Measurements from ENCODE around the gene ENPP1. TPM values are rescaled to one million over a fixed set of nuclear protein-coding genes. Genes with fewer than 3 reads are reported as not detected.

ENPP1 gene
- total and polyA plus RNA-seq, 9 of the 15 experiments (the other 6 are each of a cell fraction or from before 2014, with no cell fraction given): 0.03 to 0.56 (median 0.14) TPM

- no peak for TF ChIP-seq ZNF518B (CRISPR knock-in tag; IDR thresholded peaks at IDR 0.05)
- 0 out of 2 replicates have a peak, but pooled peaks have one; percentile 31 for TF ChIP-seq TRIM28 (IDR thresholded peaks at IDR 0.05)
- peak; percentile 94 for TF ChIP-seq CBX5 (IDR thresholded peaks at IDR 0.05; ENCODE audit: borderline replicate concordance, low read depth)
- no peak for TF ChIP-seq POLR2G (IDR thresholded peaks at IDR 0.05; ENCODE audit: low read depth, low read length)
- TF ChIP-seq FOXJ2 (tag; IDR thresholded peaks at IDR 0.05): no peak
- no peak for TF ChIP-seq TGIF2 (CRISPR knock-in tag; IDR thresholded peaks at IDR 0.05)
- TF ChIP-seq SRSF3 (IDR thresholded peaks at IDR 0.05; ENCODE audit: insufficient read depth, low read length): no peak
- no peak for TF ChIP-seq CBFA2T3 (IDR thresholded peaks at IDR 0.05)
- no peak for TF ChIP-seq DACH1 (IDR thresholded peaks at IDR 0.05; ENCODE audit: partially characterized antibody)
- no peak for TF ChIP-seq SMAD3 (CRISPR knock-in tag; conservative IDR thresholded peaks at IDR 0.05)
- peak; percentile 36 to 63 for TF ChIP-seq RAD21 (CRISPR knock-in tag; conservative IDR thresholded peaks at IDR 0.05 in 1 of 2, IDR thresholded peaks at IDR 0.05 in 1 of 2)
- 0 out of 2 replicates have a peak, but pooled peaks have one; percentile 17 for TF ChIP-seq RB1 (IDR thresholded peaks at IDR 0.05; ENCODE audit: low read depth)
- no peak for TF ChIP-seq ELF2 (CRISPR knock-in tag; IDR thresholded peaks at IDR 0.05)
- peak; percentile 76 to 80 (median 77) for TF ChIP-seq CTCF (IDR thresholded peaks at IDR 0.05 in 2 of 3, conservative IDR thresholded peaks at IDR 0.05 in 1 of 3; ENCODE audit: insufficient read depth in 2 of 3, low read depth in 1 of 3, low read length in 3 of 3)
- no peak for TF ChIP-seq ZNF224 (CRISPR knock-in tag; IDR thresholded peaks at IDR 0.05)
- no peak for TF ChIP-seq ESRRB (CRISPR knock-in tag; IDR thresholded peaks at IDR 0.05; ENCODE audit: borderline replicate concordance)
- TF ChIP-seq ZBTB12 (CRISPR knock-in tag; IDR thresholded peaks at IDR 0.05): no peak
- no peak for TF ChIP-seq ZBTB5 (IDR thresholded peaks at IDR 0.05)
- no peak for TF ChIP-seq YY1 (IDR thresholded peaks at IDR 0.05; ENCODE audit: borderline replicate concordance in 1 of 3, control insufficient read depth in 1 of 3, extremely low read depth in 1 of 3, insufficient read depth in 3 of 3, insufficient read length in 1 of 3, insufficient replicate concordance in 2 of 3, low read depth in 1 of 3, low read length in 2 of 3)
Measured at GRCh38 chr6:131923356-131923755, 115.5 kb downstream of the ENPP1 start (continued).

Measured in K562 (cell line).